Stomach (tissue), 9 donors: ENCODE data around the gene ZFPL1. TPM values are rescaled to one million over a fixed set of nuclear protein-coding genes. Genes with fewer than 3 reads are reported as not detected.

Experiments
- DNase-seq, 2 donors: peaks; one replicate each; pipeline versions ENCODE4 v3.0.0 to v3.0.0-alpha.2; 2013 to 2019
- H3K27ac ChIP-seq, 5 donors: fragments of 200-600 bp in 4 of 5; sonication (generic) in 4 of 5; one replicate each; pipeline ENCODE4 v1.5.1; 2013 to 2019; ENCODE audit warnings: mild to moderate bottlenecking in 1 of 5, moderate library complexity in 1 of 5
- H3K27me3 ChIP-seq, 3 donors: fragments of 200-600 bp; sonication (generic); one replicate each; pipeline ENCODE4 v1.5.1; 2017 to 2019; ENCODE audit warnings: mixed run types in 1 of 3
- H3K36me3 ChIP-seq, 4 donors: fragments of 200-600 bp; sonication (generic); 1 replicate in 3 of 4; 2 replicates in 1 of 4; pipeline ENCODE4 v1.5.1; 2016 to 2019
- H3K4me1 ChIP-seq, 4 donors: fragments of 200-600 bp; sonication (generic); one replicate each; pipeline ENCODE4 v1.5.1; 2016 to 2019
- H3K4me3 ChIP-seq, 4 donors: fragments of 200-600 bp; sonication (generic) in 3 of 4; one replicate each; pipeline ENCODE4 v1.5.1; 2016 to 2019; ENCODE audit warnings: mild to moderate bottlenecking in 1 of 4
- H3K9me3 ChIP-seq, 4 donors: fragments of 200-600 bp; sonication (generic); one replicate each; pipeline ENCODE4 v1.5.1; 2016 to 2019
- CTCF ChIP-seq, 7 experiments: fragments of 450-650 bp in 4 of 7; fragments of 200-600 bp in 3 of 7; sonication (generic) in 3 of 7; IDR thresholded peaks; one replicate each; pipeline ENCODE4 v1.5.1; 2016 to 2019; ENCODE audit warnings: antibody characterized with exemption in 7 of 7, control low read depth in 2 of 7, mild to moderate bottlenecking in 1 of 7
- EP300 ChIP-seq: sonication (generic); formaldehyde crosslinking; IDR thresholded peaks from one replicate; pipeline ENCODE4 v1.6.1; 2017; ENCODE audit warnings: antibody characterized with exemption
- POLR2A ChIP-seq, 4 donors: fragments of 450-650 bp; IDR thresholded peaks; one replicate each; pipeline ENCODE4 v1.6.1; 2016; ENCODE audit warnings: antibody characterized with exemption in 4 of 4, control low read depth in 2 of 4, mild to moderate bottlenecking in 1 of 4, moderate library complexity in 1 of 4
- POLR2AphosphoS5 ChIP-seq, 3 donors: sonication (generic); formaldehyde crosslinking; IDR thresholded peaks; one replicate each; pipeline ENCODE4 v1.6.1; 2016; ENCODE audit warnings: antibody characterized with exemption in 3 of 3
- WGBS, 5 donors: extraction: QIAGEN DNeasy Blood & Tissue Kit in 3 of 5; methylation state at CpG; one replicate each; pipeline versions ENCODE4 v1.1.5 to v1.1.7; 2013 to 2018; 5-methylcytosine and 5-hydroxymethylcytosine counted together
- intact Hi-C: fragments of 100-400 bp; cut with DNase I; formaldehyde crosslinking; loops from one replicate; pipeline ENCODE4 v1.15.1; 2023; ENCODE audit warnings: low total_unique reads
- polyA plus RNA-seq, 3 donors: library from polyadenylated mRNA; stranded (reverse); fragments of 200-250 nt; gene quantifications; one replicate each; pipeline ENCODE4 v1.2.3, GENCODE V29; 2013
- total RNA-seq, 5 donors: library from RNA; depleted of rRNA; stranded (reverse); fragments of >200 nt; gene quantifications; one replicate each; pipeline versions ENCODE4 v1.1.0 to v1.2.3, GENCODE V29; 2014 to 2016
- donor health status: healthy with polysubstance abuse.
- donor health status: Bipolar disorder and iron deficiency.
- donor health status: healthy.

The ZFPL1 gene
- total and polyA plus RNA-seq, 8 donors: 17.6 to 62.0 (median 37.0) TPM

GRCh38 chr11:65072631-65072966, 11.4 kb upstream of the ZFPL1 start:
- Histone ChIP-seq H3K4me1 (no peaks in the 10 kb centered on the region), H3K9me3 (no peaks in the 10 kb centered on the region), H3K27ac (no peak overlapping the region), H3K27me3 (no peaks in the 10 kb centered on the region), H3K4me3 (no peak overlapping the region), H3K36me3 (no peaks in the 10 kb centered on the region)
- WGBS, 5 donors: 12 to 59% (median 39%) methylated on average over 1 of the region's 1 CpG
- intact Hi-C loops: no loop called here
- DNase-seq: no peak
- TF ChIP-seq POLR2A (IDR thresholded peaks at IDR 0.05): no peak
- no peak for TF ChIP-seq CTCF (IDR thresholded peaks at IDR 0.05)
- TF ChIP-seq POLR2AphosphoS5 (IDR thresholded peaks at IDR 0.05): no peak
- TF ChIP-seq EP300: no peak

GRCh38 chr11:65077451-65077850, 6.6 kb upstream of the ZFPL1 start:
- no peak for DNase-seq
- Histone ChIP-seq H3K4me1 (peaks cover 0 to 7% (median 0%) of the 10 kb centered on the region in 4 donors), H3K27ac (no peak overlapping the region), H3K36me3 (peaks cover 0 to 6% (median 0%) of the 10 kb centered on the region in 4 donors), H3K4me3 (no peak overlapping the region), H3K27me3 (no peaks in the 10 kb centered on the region), H3K9me3 (no peaks in the 10 kb centered on the region)
- TF ChIP-seq CTCF (IDR thresholded peaks at IDR 0.05) (no peak), POLR2AphosphoS5 (IDR thresholded peaks at IDR 0.05) (no peak), POLR2A (IDR thresholded peaks at IDR 0.05) (no peak), EP300 (no peak)
- intact Hi-C loops: no loop called here
- 81 to 93% (median 88%) methylated on average over 4 of the region's 4 CpGs for WGBS, 5 donors

GRCh38 chr11:65078151-65078550, 5.9 kb upstream of the ZFPL1 start:
- H3K4me1 ChIP-seq: peaks cover 0 to 14% (median under 1%) of the 10 kb centered on the region in 4 donors
- TF ChIP-seq POLR2AphosphoS5 (IDR thresholded peaks at IDR 0.05): no peak
- peak in 6 of 7 experiments; percentile 44 to 84 (median 77) for TF ChIP-seq CTCF (IDR thresholded peaks at IDR 0.05)
- no peak for TF ChIP-seq POLR2A (IDR thresholded peaks at IDR 0.05)
- peak; percentile 82 to 83 for DNase-seq
- intact Hi-C loops: no loop called here
- H3K27me3 ChIP-seq: no peaks in the 10 kb centered on the region
- no peak overlapping the region for H3K27ac ChIP-seq
- H3K4me3 ChIP-seq: no peak overlapping the region
- 30 to 55% (median 41%) methylated on average over 3 of the region's 3 CpGs for WGBS, 5 donors
- H3K36me3 ChIP-seq: peaks cover 0 to 6% (median 0%) of the 10 kb centered on the region in 4 donors
- H3K9me3 ChIP-seq: no peaks in the 10 kb centered on the region

GRCh38 chr11:65078786-65079342, 5.2 kb upstream of the ZFPL1 start:
- H3K36me3 ChIP-seq: peaks cover 0 to 6% (median 0%) of the 10 kb centered on the region in 4 donors
- H3K9me3 ChIP-seq: no peaks in the 10 kb centered on the region
- WGBS, 5 donors: 88 to 94% (median 92%) methylated on average over 8 to 9 of the region's 9 CpGs
- H3K4me1 ChIP-seq: peaks cover 5 to 20% (median 8%) of the 10 kb centered on the region in 4 donors
- H3K4me3 ChIP-seq: no peak overlapping the region
- H3K27me3 ChIP-seq: no peaks in the 10 kb centered on the region
- no peak overlapping the region for H3K27ac ChIP-seq
- intact Hi-C loops: no loop called here
- TF ChIP-seq CTCF (IDR thresholded peaks at IDR 0.05): no peak
- TF ChIP-seq POLR2A (IDR thresholded peaks at IDR 0.05): no peak
- TF ChIP-seq EP300: no peak
- no peak for TF ChIP-seq POLR2AphosphoS5 (IDR thresholded peaks at IDR 0.05)
- no peak for DNase-seq
